Ramos (cell line): Measurements from ENCODE around the gene CD83.

ENCODE experiments used
- in situ Hi-C: fragments of 300-500 bp; cut with MboI; formaldehyde crosslinking; loops from one replicate; pipeline ENCODE4 v1.14.3; 2022; ENCODE audit warnings: low sequenced_read_pairs; ENCODE audit not compliant: unreplicated experiment

Gene CD83

DNA sequence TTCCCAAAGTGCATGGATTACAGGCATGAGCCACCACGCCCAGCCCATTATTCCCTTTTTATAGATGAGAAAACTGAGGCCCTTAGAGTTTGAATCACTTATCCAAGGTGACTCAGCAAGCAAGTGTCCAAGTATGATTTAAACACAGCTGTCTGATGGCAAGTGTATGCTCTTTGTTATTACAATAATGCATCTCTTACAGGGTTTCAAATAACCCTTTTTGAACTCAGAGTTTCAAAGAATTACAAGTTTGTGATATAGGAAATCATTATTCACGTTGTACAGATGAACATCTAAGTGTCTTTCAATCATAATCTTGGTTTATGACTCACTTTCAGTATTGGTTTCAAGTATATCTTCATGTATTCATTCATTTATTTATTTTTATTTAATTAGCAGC, 63.0 kb downstream of the CD83 start:
- in situ Hi-C loops = no loop called here

GRCh38 chr6:14182916-14183315, 65.3 kb downstream of the CD83 start:
- in situ Hi-C loops = no loop called here
